NCI-H2227 (cell line): ENCODE measurements around the gene MYO5A.
"Not testable (repeated sequence)": the region's sequence is repeated elsewhere in the genome, so short reads cannot be mapped to it uniquely, and the experiment has no call there.

Source experiments
- DNase-seq: peaks from one replicate; lab custom pipeline; 2025; ENCODE audit not compliant: unreplicated experiment; lab: John Stamatoyannopoulos, UW

MYO5A gene

GRCh38 chr15:52424856-52425431 lies 103.7 kb downstream of the MYO5A start:
- DNase-seq = no peak

- DNase-seq = peak; percentile 5
Measured at GRCh38 chr15:52423852-52424251, 104.8 kb downstream of the MYO5A start.

- DNase-seq = no peak
Measured at GRCh38 chr15:52422001-52422400, 106.7 kb downstream of the MYO5A start.

GRCh38 chr15:52421029-52421428 lies 107.7 kb downstream of the MYO5A start:
- DNase-seq = no peak

GRCh38 chr15:52419494-52419893 lies 109.2 kb downstream of the MYO5A start:
- DNase-seq = no peak

- DNase-seq = no peak
Measured at GRCh38 chr15:52417957-52418356, 110.7 kb downstream of the MYO5A start.

GRCh38 chr15:52417521-52417920 lies 111.2 kb downstream of the MYO5A start:
- DNase-seq = no peak

GRCh38 chr15:52416566-52416965 lies 112.1 kb downstream of the MYO5A start:
- DNase-seq = not testable (repeated sequence)

GRCh38 chr15:52415628-52416027 lies 113.1 kb downstream of the MYO5A start:
- no peak for DNase-seq

GRCh38 chr15:52414936-52415335 lies 113.7 kb downstream of the MYO5A start:
- DNase-seq = no peak

GRCh38 chr15:52408823-52409222 lies 119.9 kb downstream of the MYO5A start:
- no peak for DNase-seq

GRCh38 chr15:52407374-52407773 lies 121.3 kb downstream of the MYO5A start:
- no peak for DNase-seq

- no peak for DNase-seq
Measured at GRCh38 chr15:52406601-52407000, 122.1 kb downstream of the MYO5A start.

- DNase-seq = no peak
Measured at GRCh38 chr15:52405856-52406255, 122.8 kb downstream of the MYO5A start.

- DNase-seq = no peak
Measured at GRCh38 chr15:52397118-52397517, 131.6 kb downstream of the MYO5A start.

GRCh38 chr15:52394118-52394517 lies 134.6 kb downstream of the MYO5A start:
- DNase-seq = no peak

GRCh38 chr15:52392008-52392687 lies 136.5 kb downstream of the MYO5A start:
- no peak for DNase-seq

GRCh38 chr15:52391069-52391468 lies 137.6 kb downstream of the MYO5A start:
- no peak for DNase-seq

- DNase-seq = no peak
Measured at GRCh38 chr15:52385670-52386069, 143.0 kb downstream of the MYO5A start.

GRCh38 chr15:52383100-52383588 lies 145.5 kb downstream of the MYO5A start:
- no peak for DNase-seq

GRCh38 chr15:52382647-52383046 lies 146.0 kb downstream of the MYO5A start:
- DNase-seq = no peak

GRCh38 chr15:52379395-52380106 lies 149.1 kb downstream of the MYO5A start:
- no peak for DNase-seq
